HL-60 (cell line): ENCODE data around the gene INPP5J.
"Not testable (repeated sequence)": the region's sequence is repeated elsewhere in the genome, so short reads cannot be mapped to it uniquely, and the experiment has no call there.

Experiments
- DNase-seq, 2 experiments: peaks; one replicate each; pipeline ENCODE4 v3.0.0-alpha.2; 2010 to 2020; ENCODE audit warnings: low read depth in 1 of 2, low spot score in 1 of 2
- H3K27ac ChIP-seq: fragments of 250-450 bp; sonication (Bioruptor Pico); replicated peaks from 2 replicates; pipeline ENCODE4 v1.5.1; 2020; ENCODE audit warnings: mild to moderate bottlenecking, moderate library complexity
- H3K27me3 ChIP-seq: fragments of 250-450 bp; sonication (Bioruptor Pico); 2 replicates; pipeline ENCODE4 v1.5.1; 2021; ENCODE audit warnings: mild to moderate bottlenecking, moderate library complexity; ENCODE audit not compliant: insufficient read depth, poor library complexity, severe bottlenecking
- H3K4me3 ChIP-seq: replicated peaks from 2 replicates; pipeline ENCODE4 v1.5.1; 2011; ENCODE audit warnings: mild to moderate bottlenecking, control low read depth, low read length; ENCODE audit not compliant: insufficient read depth
- GABPA ChIP-seq: IDR thresholded peaks from 2 replicates; pipeline ENCODE4 v1.6.1; 2012; ENCODE audit warnings: low read depth
- POLR2AphosphoS5 ChIP-seq: IDR thresholded peaks from 2 replicates; pipeline ENCODE4 v1.6.1; 2012; ENCODE audit warnings: low read depth
- SPI1 ChIP-seq: IDR thresholded peaks from 2 replicates; pipeline ENCODE4 v1.6.1; 2012; ENCODE audit warnings: low read depth, mild to moderate bottlenecking, borderline replicate concordance
- TF ChIP-seq, protein P1 (sequence below): IDR thresholded peaks from one replicate; pipeline ENCODE4 v1.5.1; 2011; ENCODE audit warnings: low read length, control low read depth, inconsistent platforms; ENCODE audit not compliant: insufficient read depth
- TF ChIP-seq, protein P2 (sequence below): IDR thresholded peaks from 2 replicates; pipeline ENCODE4 v1.6.1; 2012; ENCODE audit warnings: low read depth; ENCODE audit not compliant: insufficient replicate concordance

INPP5J gene

DNA sequence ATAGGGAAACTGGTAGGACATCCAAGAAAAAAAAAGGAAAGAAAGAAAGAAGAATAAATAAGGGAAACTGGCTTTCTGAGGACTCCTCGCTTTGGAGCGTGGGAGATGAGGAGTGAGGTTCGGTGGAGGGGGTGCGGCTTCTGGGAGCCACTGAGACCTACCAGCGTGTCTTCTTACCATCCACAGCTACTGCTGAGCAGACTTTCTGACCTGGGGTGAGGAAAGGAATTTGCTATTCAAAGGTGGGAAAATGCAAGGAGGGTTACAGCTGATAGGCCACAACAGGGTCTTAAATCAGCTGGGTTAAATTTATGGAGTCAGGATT is 14.9 kb upstream of the INPP5J start:
- Histone ChIP-seq H3K27me3 (peaks cover 3% of the 10 kb centered on the region), H3K4me3 (peak overlapping the region; percentile 40), H3K27ac (no peak overlapping the region)
- TF ChIP-seq GABPA: no peak
- no peak for TF ChIP-seq SPI1
- no peak for TF ChIP-seq POLR2AphosphoS5
- TF ChIP-seq, protein P1, sequence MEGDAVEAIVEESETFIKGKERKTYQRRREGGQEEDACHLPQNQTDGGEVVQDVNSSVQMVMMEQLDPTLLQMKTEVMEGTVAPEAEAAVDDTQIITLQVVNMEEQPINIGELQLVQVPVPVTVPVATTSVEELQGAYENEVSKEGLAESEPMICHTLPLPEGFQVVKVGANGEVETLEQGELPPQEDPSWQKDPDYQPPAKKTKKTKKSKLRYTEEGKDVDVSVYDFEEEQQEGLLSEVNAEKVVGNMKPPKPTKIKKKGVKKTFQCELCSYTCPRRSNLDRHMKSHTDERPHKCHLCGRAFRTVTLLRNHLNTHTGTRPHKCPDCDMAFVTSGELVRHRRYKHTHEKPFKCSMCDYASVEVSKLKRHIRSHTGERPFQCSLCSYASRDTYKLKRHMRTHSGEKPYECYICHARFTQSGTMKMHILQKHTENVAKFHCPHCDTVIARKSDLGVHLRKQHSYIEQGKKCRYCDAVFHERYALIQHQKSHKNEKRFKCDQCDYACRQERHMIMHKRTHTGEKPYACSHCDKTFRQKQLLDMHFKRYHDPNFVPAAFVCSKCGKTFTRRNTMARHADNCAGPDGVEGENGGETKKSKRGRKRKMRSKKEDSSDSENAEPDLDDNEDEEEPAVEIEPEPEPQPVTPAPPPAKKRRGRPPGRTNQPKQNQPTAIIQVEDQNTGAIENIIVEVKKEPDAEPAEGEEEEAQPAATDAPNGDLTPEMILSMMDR: no peak
- TF ChIP-seq, protein P2, sequence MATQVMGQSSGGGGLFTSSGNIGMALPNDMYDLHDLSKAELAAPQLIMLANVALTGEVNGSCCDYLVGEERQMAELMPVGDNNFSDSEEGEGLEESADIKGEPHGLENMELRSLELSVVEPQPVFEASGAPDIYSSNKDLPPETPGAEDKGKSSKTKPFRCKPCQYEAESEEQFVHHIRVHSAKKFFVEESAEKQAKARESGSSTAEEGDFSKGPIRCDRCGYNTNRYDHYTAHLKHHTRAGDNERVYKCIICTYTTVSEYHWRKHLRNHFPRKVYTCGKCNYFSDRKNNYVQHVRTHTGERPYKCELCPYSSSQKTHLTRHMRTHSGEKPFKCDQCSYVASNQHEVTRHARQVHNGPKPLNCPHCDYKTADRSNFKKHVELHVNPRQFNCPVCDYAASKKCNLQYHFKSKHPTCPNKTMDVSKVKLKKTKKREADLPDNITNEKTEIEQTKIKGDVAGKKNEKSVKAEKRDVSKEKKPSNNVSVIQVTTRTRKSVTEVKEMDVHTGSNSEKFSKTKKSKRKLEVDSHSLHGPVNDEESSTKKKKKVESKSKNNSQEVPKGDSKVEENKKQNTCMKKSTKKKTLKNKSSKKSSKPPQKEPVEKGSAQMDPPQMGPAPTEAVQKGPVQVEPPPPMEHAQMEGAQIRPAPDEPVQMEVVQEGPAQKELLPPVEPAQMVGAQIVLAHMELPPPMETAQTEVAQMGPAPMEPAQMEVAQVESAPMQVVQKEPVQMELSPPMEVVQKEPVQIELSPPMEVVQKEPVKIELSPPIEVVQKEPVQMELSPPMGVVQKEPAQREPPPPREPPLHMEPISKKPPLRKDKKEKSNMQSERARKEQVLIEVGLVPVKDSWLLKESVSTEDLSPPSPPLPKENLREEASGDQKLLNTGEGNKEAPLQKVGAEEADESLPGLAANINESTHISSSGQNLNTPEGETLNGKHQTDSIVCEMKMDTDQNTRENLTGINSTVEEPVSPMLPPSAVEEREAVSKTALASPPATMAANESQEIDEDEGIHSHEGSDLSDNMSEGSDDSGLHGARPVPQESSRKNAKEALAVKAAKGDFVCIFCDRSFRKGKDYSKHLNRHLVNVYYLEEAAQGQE: no peak
- no peak for DNase-seq

DNA sequence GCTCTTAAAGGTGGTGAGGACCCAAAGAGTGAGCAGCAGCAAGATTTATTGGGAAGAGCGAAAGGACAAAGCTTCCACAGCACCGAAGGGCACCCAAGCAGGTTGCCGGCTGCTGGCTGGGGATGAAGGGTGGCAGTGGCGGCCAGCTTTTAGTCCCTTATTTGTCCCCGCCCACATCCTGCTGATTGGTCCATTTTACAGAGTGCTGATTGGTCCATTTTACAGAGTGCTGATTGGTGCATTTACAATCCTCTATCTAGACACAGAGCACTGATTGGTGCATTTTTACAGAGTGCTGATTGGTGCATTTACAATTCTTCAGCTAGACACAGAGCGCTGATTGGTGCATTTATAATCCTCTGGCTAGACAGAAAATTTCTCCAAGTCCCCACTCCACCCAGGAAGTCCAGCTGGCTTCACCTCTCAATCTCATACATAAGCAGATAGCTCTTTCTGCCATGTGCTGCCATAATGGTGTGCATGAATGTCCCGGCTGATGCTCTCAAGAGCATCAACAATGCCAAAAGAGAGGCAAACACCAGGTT is 10.1 kb upstream of the INPP5J start:
- H3K27ac ChIP-seq, H3K27me3 ChIP-seq, H3K4me3 ChIP-seq, DNase-seq: not testable (repeated sequence)

DNA sequence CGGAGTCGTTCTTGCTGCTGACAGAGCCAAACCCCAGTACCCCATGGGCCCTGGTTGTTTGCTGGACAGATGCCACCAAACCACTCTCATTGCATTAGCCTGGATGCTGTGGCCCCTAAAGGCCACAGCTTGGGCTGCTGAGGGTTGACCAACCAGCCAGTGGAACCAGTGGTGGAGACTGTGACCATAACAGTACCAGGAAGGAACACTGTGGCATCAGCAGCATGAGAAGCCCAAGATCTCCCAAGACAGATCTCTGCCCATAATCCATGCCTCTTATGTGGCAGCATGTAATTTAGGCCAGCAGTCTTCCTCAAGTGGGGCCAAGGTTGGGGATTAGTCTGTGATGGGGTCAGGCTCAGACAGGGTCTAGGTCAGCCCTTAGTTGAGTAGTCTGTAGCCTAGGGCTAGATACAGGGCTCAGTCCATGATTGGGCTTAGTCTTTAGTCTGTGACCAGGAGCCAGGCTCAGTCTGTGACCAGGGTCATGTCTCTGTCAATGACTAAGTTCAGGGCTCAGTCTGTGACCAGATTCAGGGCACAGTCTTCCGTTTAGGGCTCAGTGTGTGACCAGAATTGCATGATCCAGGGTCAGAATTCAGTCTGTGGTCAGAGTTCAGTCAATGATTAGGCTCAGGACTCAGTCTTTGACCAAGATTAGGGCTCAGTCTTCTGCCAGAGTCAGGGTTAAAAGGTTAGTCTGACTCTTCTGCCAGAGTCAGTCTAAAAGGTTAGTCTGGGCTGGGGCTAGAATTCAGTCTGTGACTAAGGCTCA is 4.5 kb upstream of the INPP5J start:
- Histone ChIP-seq H3K27ac (no peak overlapping the region), H3K27me3 (no peaks in the 10 kb centered on the region), H3K4me3 (no peak overlapping the region)
- TF ChIP-seq, protein P2: no peak
- TF ChIP-seq POLR2AphosphoS5 (no peak), SPI1 (no peak), GABPA (no peak)
- TF ChIP-seq, protein P1: no peak
- no peak for DNase-seq

DNA sequence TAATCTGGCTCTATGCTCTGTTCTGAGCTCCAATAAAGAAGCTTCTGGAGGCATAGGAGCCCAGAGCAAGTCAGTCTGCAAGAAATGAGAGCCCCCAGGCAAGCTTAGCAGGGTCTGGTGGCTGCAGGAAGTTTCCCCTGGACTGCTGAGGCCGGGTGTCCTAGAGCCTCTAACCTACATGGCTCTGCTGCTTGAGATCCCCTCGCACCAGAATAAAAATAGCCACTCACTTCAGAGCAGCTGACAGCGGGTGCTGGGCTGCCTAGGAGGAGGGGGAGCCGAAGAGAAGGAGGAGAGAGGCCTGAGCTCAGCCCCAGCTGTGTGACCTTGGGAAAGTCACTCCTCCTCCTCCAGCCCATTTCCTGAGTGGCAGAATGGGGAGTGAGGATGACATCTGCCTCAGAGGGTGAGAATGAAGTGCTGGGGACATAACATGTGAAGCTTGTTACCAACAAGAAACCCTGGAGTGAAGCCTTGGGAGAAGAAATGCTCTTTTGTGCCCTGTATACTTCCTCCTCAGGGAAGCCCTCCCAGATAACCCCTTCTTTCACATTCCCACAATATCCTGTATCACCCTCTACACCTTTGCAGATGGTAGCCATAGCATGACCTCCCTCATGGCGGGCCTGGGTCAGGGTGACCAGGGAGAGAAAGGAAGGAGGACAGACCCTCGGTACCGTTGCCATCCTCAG is 3.6 kb upstream of the INPP5J start:
- Histone ChIP-seq H3K4me3 (no peak overlapping the region), H3K27ac (no peak overlapping the region), H3K27me3 (no peaks in the 10 kb centered on the region)
- DNase-seq: no peak
- TF ChIP-seq POLR2AphosphoS5 (no peak), GABPA (no peak), SPI1 (no peak)
- TF ChIP-seq, protein P2: no peak
- TF ChIP-seq, protein P1: no peak
